Common myeloid progenitor, CD34-positive (primary cell): ENCODE data around the gene LRRC37A3. TPM values are rescaled to one million over a fixed set of nuclear protein-coding genes. Genes with fewer than 3 reads are reported as not detected.
"Not testable (repeated sequence)": the region's sequence is repeated elsewhere in the genome, so short reads cannot be mapped to it uniquely, and the experiment has no call there.

ENCODE experiments used
- CTCF ChIA-PET: fragments of 350-600 bp; sonication (Branson Sonifier 250); formaldehyde crosslinking; loops from one replicate; lab custom pipeline; 2021; ENCODE audit warnings: antibody characterized with exemption; lab: Charles Lee
- POLR2A ChIA-PET: fragments of 350-600 bp; sonication (Branson Sonifier 250); formaldehyde crosslinking; loops from one replicate; lab custom pipeline; 2021; ENCODE audit warnings: antibody characterized with exemption; lab: Charles Lee
- DNase-seq, 3 donors: peaks; one replicate each; pipeline versions ENCODE4 v3.0.0 to v3.0.0-alpha.2; 2013
- H3K27ac ChIP-seq, 2 experiments: 1 replicate in 1 of 2; 2 replicates in 1 of 2; pipeline ENCODE4 v1.7.0; 2013; ENCODE audit warnings: inconsistent platforms in 2 of 2, low read length in 2 of 2, mild to moderate bottlenecking in 2 of 2, low read depth in 1 of 2, moderate library complexity in 1 of 2; ENCODE audit not compliant: severe bottlenecking in 2 of 2, insufficient read depth in 1 of 2, poor library complexity in 1 of 2
- H3K27me3 ChIP-seq, 5 experiments: replicated peaks in 2 of 5; 1 replicate in 3 of 5; 2 replicates in 2 of 5; pipeline versions ENCODE4 v1.6.1 to v1.7.0; 2013; ENCODE audit warnings: low read length in 4 of 5, mild to moderate bottlenecking in 2 of 5, moderate library complexity in 2 of 5, inconsistent platforms in 1 of 5; ENCODE audit not compliant: insufficient read depth in 5 of 5, control insufficient read depth in 4 of 5
- H3K36me3 ChIP-seq, 4 experiments: 1 replicate in 2 of 4; 2 replicates in 2 of 4; pipeline versions ENCODE4 v1.6.1 to v1.7.0; 2013; ENCODE audit warnings: low read length in 3 of 4, control low read depth in 1 of 4, mild to moderate bottlenecking in 1 of 4; ENCODE audit not compliant: control insufficient read depth in 4 of 4, insufficient read depth in 4 of 4
- H3K4me1 ChIP-seq, 4 experiments: 1 replicate in 3 of 4; 2 replicates in 1 of 4; pipeline versions ENCODE4 v1.6.1 to v1.7.1; 2013; ENCODE audit warnings: low read length in 3 of 4, mild to moderate bottlenecking in 3 of 4, control low read depth in 1 of 4, inconsistent platforms in 1 of 4, moderate library complexity in 1 of 4; ENCODE audit not compliant: control insufficient read depth in 4 of 4, insufficient read depth in 4 of 4; ENCODE audit errors: control extremely low read depth in 1 of 4
- H3K4me3 ChIP-seq, 7 experiments: 1 replicate in 4 of 7; 2 replicates in 3 of 7; pipeline versions ENCODE4 v1.5.1 to v1.7.0; 2013; ENCODE audit warnings: mild to moderate bottlenecking in 7 of 7, low read length in 6 of 7, moderate library complexity in 6 of 7, inconsistent platforms in 2 of 7, low read depth in 2 of 7, control low read depth in 1 of 7; ENCODE audit not compliant: insufficient read depth in 4 of 7, control insufficient read depth in 1 of 7; ENCODE audit errors: extremely low read depth in 1 of 7
- H3K9me3 ChIP-seq, 5 experiments: 1 replicate in 4 of 5; 2 replicates in 1 of 5; pipeline versions ENCODE4 v1.6.1 to v1.7.1; 2013; ENCODE audit warnings: low read length in 4 of 5, mild to moderate bottlenecking in 2 of 5, inconsistent platforms in 1 of 5, low read depth in 1 of 5, moderate library complexity in 1 of 5; ENCODE audit not compliant: control insufficient read depth in 4 of 5, insufficient read depth in 2 of 5; ENCODE audit errors: control extremely low read depth in 1 of 5
- WGBS: methylation state at CpG from one replicate; pipeline ENCODE4 v1.1.5; 2013; ENCODE audit not compliant: insufficient coverage; 5-methylcytosine and 5-hydroxymethylcytosine counted together
- polyA plus RNA-seq: library from polyadenylated mRNA; unstranded; fragments of 120-200 nt; gene quantifications from one replicate; pipeline ENCODE4 v1.2.1, GENCODE V29; 2013

The LRRC37A3 gene
- 8.2 TPM for polyA plus RNA-seq

- peak within 1 kb of the TSS; percentile 57 to 82 (median 64) for H3K4me3 ChIP-seq
- ChIA-PET CTCF (interaction anchor here (1.4 to 1.5 kb wide), 2 partner anchors 19 to 253 kb away, joined by 3 to 10 read pairs; no protein-coding TSS in a partner anchor), POLR2A (interaction anchor here (0.6 kb wide), 1 partner anchor 223 kb away, joined by 5 read pairs; no protein-coding TSS in a partner anchor)
- not testable (repeated sequence) for H3K9me3 ChIP-seq, H3K36me3 ChIP-seq, H3K27me3 ChIP-seq
- peak; percentile 93 to 97 (median 96) for DNase-seq
- peaks cover 0 to 37% (median 28%) of the 10 kb centered on the region in 4 experiments for H3K4me1 ChIP-seq
- 1% methylated on average over 49 of the region's 70 CpGs for WGBS
- peak within 1 kb of the TSS; percentile 68 to 89 for H3K27ac ChIP-seq
Observed at GRCh38 chr17:64919289-64920025, at the start of gene LRRC37A3. TSS of gene LRRC37A3 (minus strand) at chr17:64919478. CDS start at chr17:64897257, 22,221 bp downstream.

- H3K27ac ChIP-seq, H3K27me3 ChIP-seq, H3K9me3 ChIP-seq, H3K36me3 ChIP-seq: not testable (repeated sequence)
- CTCF ChIA-PET = interaction anchor here (1.2 to 1.8 kb wide), 2 partner anchors 35 to 135 kb away, joined by 3 to 4 read pairs; no protein-coding TSS in a partner anchor
- 0% methylated on average over 20 of the region's 35 CpGs for WGBS
- Histone ChIP-seq H3K4me1 (peaks cover 33 to 65% (median 51%) of the 10 kb centered on the region in 4 experiments), H3K4me3 (peak overlapping the region in 2 of 7 experiments; percentile 36 to 55)
- DNase-seq = peak; percentile 92 to 98 (median 97)
- POLR2A ChIA-PET = interaction anchor here (0.7 to 1.6 kb wide), 4 partner anchors 9 to 135 kb away, joined by 3 to 5 read pairs (median 3); no protein-coding TSS in a partner anchor
Observed at GRCh38 chr17:64965873-64966287, 46.6 kb upstream of the LRRC37A3 start.

- CTCF ChIA-PET = interaction anchor here (0.6 to 1.2 kb wide), 2 partner anchors 9 to 36 kb away, joined by 3 to 4 read pairs; no protein-coding TSS in a partner anchor
- peaks cover 33 to 61% (median 48%) of the 10 kb centered on the region in 4 experiments for H3K4me1 ChIP-seq
- no CpG with 5 or more reads among the region's 14 CpGs for WGBS
- H3K9me3 ChIP-seq, H3K36me3 ChIP-seq, H3K27ac ChIP-seq, H3K27me3 ChIP-seq: not testable (repeated sequence)
- POLR2A ChIA-PET = interaction anchor here (0.7 to 1.6 kb wide), 4 partner anchors 10 to 135 kb away, joined by 3 to 5 read pairs (median 3); no protein-coding TSS in a partner anchor
- peak overlapping the region in 1 of 7 experiments; percentile 24 for H3K4me3 ChIP-seq
- DNase-seq = peak in 1 of 3 donors; percentile 37
Observed at GRCh38 chr17:64965256-64965872, 46.1 kb upstream of the LRRC37A3 start.

- no peak overlapping the region for H3K4me3 ChIP-seq
- ChIA-PET CTCF (interaction anchor here (0.6 to 5.8 kb wide), 4 partner anchors 10 to 43 kb away, joined by 3 to 59 read pairs (median 4); no protein-coding TSS in a partner anchor), POLR2A (no interaction called here)
- H3K27ac ChIP-seq = no peak overlapping the region
- H3K36me3 ChIP-seq = no peaks in the 10 kb centered on the region
- H3K4me1 ChIP-seq = peaks cover 32 to 56% (median 45%) of the 10 kb centered on the region in 4 experiments
- no peaks in the 10 kb centered on the region for H3K27me3 ChIP-seq
- DNase-seq = no peak
- H3K9me3 ChIP-seq = no peaks in the 10 kb centered on the region
- 94% methylated on average over 6 of the region's 9 CpGs for WGBS
Observed at GRCh38 chr17:64964796-64965195, 45.5 kb upstream of the LRRC37A3 start.

- H3K27me3 ChIP-seq, H3K9me3 ChIP-seq, H3K27ac ChIP-seq, POLR2A ChIA-PET, DNase-seq, H3K36me3 ChIP-seq, H3K4me3 ChIP-seq: not testable (repeated sequence)
- 83% methylated on average over 2 of the region's 2 CpGs for WGBS
- CTCF ChIA-PET = interaction anchor here (0.7 to 5.8 kb wide), 6 partner anchors 25 to 255 kb away, joined by 3 to 59 read pairs (median 5); partner anchors contain the start of gene RGS9
- peaks cover 22 to 46% (median 35%) of the 10 kb centered on the region in 4 experiments for H3K4me1 ChIP-seq
Observed at GRCh38 chr17:64963814-64964213, 44.5 kb upstream of the LRRC37A3 start.

GRCh38 chr17:64961563-64962378 lies 42.5 kb upstream of the LRRC37A3 start:
- H3K27me3 ChIP-seq, H3K36me3 ChIP-seq, H3K9me3 ChIP-seq, H3K27ac ChIP-seq, POLR2A ChIA-PET: not testable (repeated sequence)
- H3K4me3 ChIP-seq = peak overlapping the region in 2 of 7 experiments; percentile 42 to 52
- CTCF ChIA-PET = interaction anchor here (1.1 to 5.8 kb wide), 5 partner anchors 11 to 139 kb away, joined by 3 to 59 read pairs (median 3); no protein-coding TSS in a partner anchor
- 0% methylated on average over 4 of the region's 13 CpGs for WGBS
- peaks cover 7 to 26% (median 17%) of the 10 kb centered on the region in 4 experiments for H3K4me1 ChIP-seq
- DNase-seq = peak; percentile 37 to 62 (median 61)
